ENCODE results near the gene PPP3CB. TPM values are rescaled to one million over a fixed set of nuclear protein-coding genes. Genes with fewer than 3 reads are reported as not detected.
A peak's percentile ranks its signal among the peaks of the same experiment; 100 is the strongest.

Gene PPP3CB
- total RNA-seq, 6 donors from 2014 or later, result 24.3 to 42.4 (median 32.9) TPM

GRCh38 chr10:73413528-73414229, 82.1 kb downstream of the PPP3CB start, which contains the start of gene ANXA7:
TSS of gene ANXA7 (minus strand) at chr10:73414058. CDS start at chr10:73400856, 13,202 bp downstream.
- Histone ChIP-seq H3K36me3 (no peaks in the 10 kb centered on the region), H3K4me3 (peak within 1 kb of the TSS; percentile 66 to 85 (median 80)), H3K9me3 (no peaks in the 10 kb centered on the region), H3K27ac (peak within 1 kb of the TSS; percentile 96 to 97 (median 96)), H3K27me3 (no peaks in the 10 kb centered on the region), H3K4me1 (peaks cover 12 to 30% (median 21%) of the 10 kb centered on the region in 4 donors)
- peak in 3 of 4 donors; percentile 50 to 95 (median 91) for TF ChIP-seq POLR2A (IDR thresholded peaks at IDR 0.05)
- TF ChIP-seq EP300 (IDR thresholded peaks at IDR 0.05), result peak in 2 of 4 donors; percentile 19 to 60
- peak; percentile 95 to 97 for TF ChIP-seq POLR2AphosphoS5 (IDR thresholded peaks at IDR 0.05)
- peak in 3 of 6 experiments; percentile 29 to 42 (median 38) for TF ChIP-seq CTCF (IDR thresholded peaks at IDR 0.05)
- WGBS, 2 donors, result 0% methylated on average over 14 to 30 of the region's 62 CpGs
- ATAC-seq (ENCODE audit: low FRiP score in 2 of 2), result peak; percentile 99
- peak; percentile 96 to 100 for DNase-seq

GRCh38 chr10:73413108-73413527, 82.7 kb downstream of the PPP3CB start:
- no peak for TF ChIP-seq POLR2AphosphoS5 (IDR thresholded peaks at IDR 0.05)
- no peak for TF ChIP-seq CTCF (IDR thresholded peaks at IDR 0.05)
- TF ChIP-seq EP300 (IDR thresholded peaks at IDR 0.05), result no peak
- no peak for TF ChIP-seq POLR2A (IDR thresholded peaks at IDR 0.05)
- Histone ChIP-seq H3K27me3 (no peaks in the 10 kb centered on the region), H3K4me1 (peaks cover 12 to 30% (median 21%) of the 10 kb centered on the region in 4 donors), H3K36me3 (no peaks in the 10 kb centered on the region), H3K4me3 (peak overlapping the region; percentile 66 to 85 (median 80)), H3K27ac (peak overlapping the region; percentile 96 to 97 (median 96)), H3K9me3 (no peaks in the 10 kb centered on the region)
- peak in 1 of 2 donors; percentile 50 for DNase-seq
- WGBS, 2 donors, result 2 to 3% methylated on average over 9 of the region's 9 CpGs
- peak; percentile 35 to 83 for ATAC-seq (ENCODE audit: low FRiP score in 2 of 2)

- Histone ChIP-seq H3K4me1 (peaks cover 12 to 33% (median 21%) of the 10 kb centered on the region in 4 donors), H3K27me3 (no peaks in the 10 kb centered on the region), H3K27ac (no peak overlapping the region), H3K4me3 (no peak overlapping the region), H3K36me3 (peaks cover 0 to 8% (median 0%) of the 10 kb centered on the region in 4 donors), H3K9me3 (no peaks in the 10 kb centered on the region)
- DNase-seq, result no peak
- 93 to 100% methylated on average over 1 of the region's 1 CpG for WGBS, 2 donors
- ATAC-seq (ENCODE audit: low FRiP score in 2 of 2), result no peak
- TF ChIP-seq EP300 (IDR thresholded peaks at IDR 0.05) (no peak), POLR2A (IDR thresholded peaks at IDR 0.05) (no peak), POLR2AphosphoS5 (IDR thresholded peaks at IDR 0.05) (no peak), CTCF (IDR thresholded peaks at IDR 0.05) (no peak)
These were observed 84.9 kb downstream of the PPP3CB start for GRCh38 chr10:73410897-73411296.

- H3K36me3 ChIP-seq, result peaks cover 0 to 8% (median 0%) of the 10 kb centered on the region in 4 donors
- peaks cover 12 to 36% (median 15%) of the 10 kb centered on the region in 4 donors for H3K4me1 ChIP-seq
- no peak overlapping the region for H3K4me3 ChIP-seq
- H3K9me3 ChIP-seq, result no peaks in the 10 kb centered on the region
- 72 to 74% methylated on average over 4 of the region's 4 CpGs for WGBS, 2 donors
- no peak for TF ChIP-seq CTCF (IDR thresholded peaks at IDR 0.05)
- no peak for TF ChIP-seq POLR2AphosphoS5 (IDR thresholded peaks at IDR 0.05)
- no peak overlapping the region for H3K27ac ChIP-seq
- ATAC-seq (ENCODE audit: low FRiP score in 2 of 2) (no peak), DNase-seq (no peak)
- no peaks in the 10 kb centered on the region for H3K27me3 ChIP-seq
These were observed 86.8 kb downstream of the PPP3CB start for GRCh38 chr10:73408978-73409521.

All from upper lobe of left lung (tissue), 6 donors.